GM19438 (cell line): ENCODE measurements around the gene AQP12A.

Experiments
- ATAC-seq: cut with Tn5 transposase; IDR thresholded peaks from one replicate; pipeline ENCODE4 v1.9.1; 2021; ENCODE audit warnings: low read depth; ENCODE audit not compliant: unreplicated experiment

Gene AQP12A

DNA sequence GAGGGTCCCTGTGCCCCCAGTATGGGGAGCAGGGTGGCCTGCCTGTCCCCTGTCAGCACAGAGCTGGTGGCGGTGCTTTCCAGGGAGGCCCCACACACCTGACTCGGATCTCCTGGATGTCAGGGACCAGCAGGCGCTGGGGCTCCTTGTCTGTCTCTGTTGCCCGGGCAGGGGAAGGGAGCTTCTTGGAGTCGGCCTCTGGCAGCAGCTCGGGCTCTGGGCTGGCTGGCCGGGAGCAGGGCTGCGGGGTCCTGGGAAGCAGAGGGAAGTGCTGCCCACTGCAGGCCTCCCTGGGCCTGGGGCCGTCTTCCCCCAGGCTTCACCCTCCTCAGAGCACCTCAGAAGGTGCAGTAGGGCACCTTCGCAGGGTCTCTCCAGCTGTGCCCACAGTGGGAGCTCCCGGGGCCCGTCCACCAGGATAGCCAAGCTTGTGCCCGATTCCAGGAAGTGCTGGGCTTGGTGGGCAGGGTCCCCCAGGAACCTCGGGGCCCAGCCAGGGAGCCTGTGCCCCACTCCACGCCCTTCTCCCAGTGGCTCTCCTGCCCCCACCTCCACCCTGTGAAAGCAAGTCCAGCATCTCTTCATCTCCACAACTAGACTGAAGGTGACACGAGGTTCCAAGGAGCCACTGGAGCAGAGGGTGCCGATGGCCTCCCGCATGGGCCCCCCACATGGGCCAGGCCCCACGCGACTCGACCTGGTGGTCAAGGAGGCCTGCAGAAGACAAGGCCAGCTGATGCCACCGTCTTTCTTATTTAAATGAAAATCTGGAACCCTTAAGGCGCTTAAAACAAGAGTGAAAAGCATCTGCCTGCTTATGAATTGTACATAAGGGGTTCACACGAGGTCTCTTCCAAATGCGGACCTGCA lies 28.2 kb downstream of the AQP12A start:
- no peak for ATAC-seq

GRCh38 chr2:240720686-240721595 lies 29.3 kb downstream of the AQP12A start:
- no peak for ATAC-seq

GRCh38 chr2:240721596-240722180 lies 30.0 kb downstream of the AQP12A start:
- no peak for ATAC-seq

- no peak for ATAC-seq
Observed at GRCh38 chr2:240722376-240722775, 30.7 kb downstream of the AQP12A start.

- no peak for ATAC-seq
Observed at GRCh38 chr2:240722796-240723735, 31.4 kb downstream of the AQP12A start.

DNA sequence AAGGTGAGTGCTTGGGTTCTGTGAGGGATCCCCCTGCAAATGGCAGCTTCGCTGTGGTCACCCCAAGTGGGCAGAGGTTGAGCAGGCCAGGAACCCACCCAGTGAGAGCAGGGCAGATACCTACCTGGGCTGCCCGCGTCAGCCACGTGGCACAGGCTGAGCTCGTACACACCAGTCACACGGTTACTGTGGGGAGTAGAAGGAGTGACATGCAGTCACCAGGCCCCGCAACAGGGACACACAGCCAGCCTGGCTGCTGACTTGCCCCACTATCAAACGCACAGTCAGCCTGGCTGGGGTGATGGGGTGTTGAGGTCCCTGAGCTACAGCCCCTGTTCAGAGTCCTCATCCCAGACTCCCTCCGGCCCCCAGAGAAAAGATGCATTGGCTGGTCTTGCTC lies 32.2 kb downstream of the AQP12A start:
- ATAC-seq = no peak

- no peak for ATAC-seq
Observed at GRCh38 chr2:240724431-240724830, 32.8 kb downstream of the AQP12A start.

- no peak for ATAC-seq
Observed at GRCh38 chr2:240725266-240725665, 33.6 kb downstream of the AQP12A start.

- no peak for ATAC-seq
Observed at GRCh38 chr2:240725671-240726070, 34.0 kb downstream of the AQP12A start.

DNA sequence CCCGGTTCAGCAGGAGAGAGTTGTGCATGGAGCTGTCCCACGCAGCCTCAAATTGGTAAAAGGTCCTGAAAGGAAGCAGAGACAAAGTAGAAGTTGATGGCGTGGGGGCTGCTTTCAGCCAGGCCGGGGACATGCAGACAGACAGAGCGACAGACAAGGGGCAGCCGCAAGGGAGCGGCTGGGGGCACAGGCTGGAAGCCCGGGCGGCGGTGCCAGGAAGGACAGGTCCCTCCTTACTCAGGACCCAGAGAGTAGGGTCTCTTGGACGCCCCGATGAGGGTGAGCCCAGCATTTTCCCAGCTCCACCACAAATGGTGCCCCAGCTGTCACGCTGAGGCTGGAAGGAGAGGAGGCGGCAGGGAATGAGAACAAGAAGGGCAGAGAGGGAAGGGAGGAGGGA lies 35.2 kb downstream of the AQP12A start:
- no peak for ATAC-seq

- no peak for ATAC-seq
Observed at GRCh38 chr2:240727439-240727838, 35.8 kb downstream of the AQP12A start.

DNA sequence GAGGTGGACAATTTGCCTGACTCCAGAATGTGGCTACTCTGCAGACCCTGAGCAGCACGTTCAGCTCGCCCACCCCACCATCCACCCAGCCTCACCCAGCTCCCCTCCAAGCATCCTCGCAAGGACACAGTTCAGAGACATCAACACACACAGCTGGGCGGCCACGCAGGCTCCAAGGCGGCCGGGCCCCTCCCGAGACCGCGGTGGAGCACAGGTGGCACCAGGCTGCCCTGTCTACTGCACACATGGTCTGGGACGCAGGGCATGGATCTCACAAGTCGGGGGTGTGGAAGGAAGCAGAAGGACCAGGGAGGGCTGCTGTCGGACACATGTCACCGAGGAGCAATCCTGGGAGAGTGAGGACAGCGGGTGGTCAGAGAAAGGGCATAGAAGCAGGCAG lies 36.2 kb downstream of the AQP12A start:
- ATAC-seq = no peak

GRCh38 chr2:240728361-240728760 lies 36.7 kb downstream of the AQP12A start:
- ATAC-seq = no peak

DNA sequence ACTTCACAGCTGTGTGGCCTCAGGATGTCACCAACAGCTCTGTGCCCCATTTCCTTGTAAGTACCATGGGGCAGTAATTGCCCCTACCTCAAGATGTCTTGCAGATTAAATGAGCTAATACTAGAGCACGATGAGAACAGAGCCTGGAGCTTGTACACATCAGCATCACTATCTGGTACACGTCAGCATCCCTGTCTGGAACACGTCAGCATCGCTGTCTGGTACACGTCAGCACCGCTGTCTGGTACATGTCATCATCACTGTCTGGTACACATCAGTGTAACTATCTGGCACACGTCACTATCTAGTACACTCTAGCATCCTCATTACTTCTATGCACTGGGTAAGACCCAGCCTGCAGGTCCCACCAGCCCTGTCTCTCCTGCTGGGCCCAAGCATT lies 37.2 kb downstream of the AQP12A start:
- no peak for ATAC-seq

DNA sequence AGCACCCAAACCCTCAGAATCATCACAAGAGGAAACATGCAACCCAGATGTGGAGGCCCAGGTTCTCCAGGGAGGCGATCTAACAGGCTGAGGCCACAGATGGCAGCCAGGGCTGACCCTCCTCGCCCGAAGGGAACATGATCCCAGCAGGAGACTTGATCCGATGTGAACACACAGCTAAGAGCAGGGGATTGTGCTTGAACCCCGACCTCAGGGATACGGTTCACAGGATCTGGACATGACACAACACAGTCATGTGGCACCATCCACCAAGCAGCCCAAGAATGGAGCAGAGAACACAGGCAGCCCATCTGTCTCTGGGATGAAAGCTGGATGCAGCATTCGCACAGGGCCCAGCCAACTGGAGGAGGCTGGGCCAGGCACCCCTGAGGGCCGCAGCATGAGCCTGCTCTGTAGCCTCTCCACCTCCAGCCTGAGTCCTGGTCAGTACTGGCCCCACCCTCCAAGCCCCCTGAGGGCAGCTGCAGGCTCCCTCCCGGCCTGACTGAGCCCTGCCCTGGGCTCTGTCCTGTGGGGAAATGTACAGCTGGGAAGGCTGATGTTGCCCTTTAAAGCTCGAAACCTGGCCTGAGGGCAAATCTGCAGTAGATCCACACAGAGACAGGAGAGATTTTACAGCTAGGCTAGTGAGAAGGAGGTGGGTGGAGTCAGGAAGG lies 39.0 kb downstream of the AQP12A start:
- no peak for ATAC-seq

- no peak for ATAC-seq
Observed at GRCh38 chr2:240731178-240731545, 39.5 kb downstream of the AQP12A start.

GRCh38 chr2:240732184-240732583 lies 40.5 kb downstream of the AQP12A start:
- ATAC-seq = no peak

DNA sequence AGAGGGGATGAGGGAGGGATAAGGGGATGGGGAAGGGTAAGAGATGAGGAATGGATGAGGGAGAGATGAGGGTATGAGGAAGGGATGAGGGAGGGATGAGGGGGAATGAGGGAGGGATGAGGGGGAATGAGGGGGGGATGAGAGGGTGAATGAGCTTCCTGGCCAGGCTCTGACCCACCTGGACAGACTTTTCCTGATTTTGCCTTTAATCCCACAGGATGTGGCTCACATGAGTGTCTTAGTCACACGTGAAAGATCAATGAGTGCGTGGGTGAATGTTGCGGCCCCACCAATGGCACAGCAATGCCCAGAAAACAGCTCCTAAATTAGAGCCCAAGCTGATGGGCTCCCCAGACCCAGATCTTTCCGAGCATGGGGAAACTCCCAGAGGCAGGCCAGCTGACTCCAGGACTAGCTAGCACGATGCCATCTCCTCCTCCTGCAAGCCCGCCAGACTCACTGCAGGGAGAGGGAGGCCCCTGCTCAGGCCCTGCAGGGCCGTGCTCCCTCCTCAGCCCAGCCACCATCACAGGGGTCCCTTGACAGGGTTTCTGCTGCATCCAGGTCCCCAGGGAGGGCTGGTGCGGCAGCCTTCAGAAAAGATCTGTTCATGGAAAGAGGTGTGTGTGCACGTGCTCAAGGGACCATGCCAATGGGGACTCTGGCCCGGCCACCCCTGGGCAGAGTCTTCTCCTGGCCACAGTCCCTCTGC lies 41.4 kb downstream of the AQP12A start:
- no peak for ATAC-seq
